Loucy (cell line): ENCODE measurements around the gene TMTC4.

Source experiments
- CTCF ChIP-seq: fragments of 200-600 bp; sonication (generic); conservative IDR thresholded peaks from 2 replicates; pipeline ENCODE4 v1.5.1; 2014; ENCODE audit warnings: mild to moderate bottlenecking, antibody characterized with exemption, low read length
- EZH2phosphoT487 ChIP-seq: fragments of 200-600 bp; IDR thresholded peaks from 2 replicates; pipeline ENCODE4 v1.6.1; 2018; ENCODE audit warnings: antibody characterized with exemption, mild to moderate bottlenecking, moderate library complexity, borderline replicate concordance

- no peak for TF ChIP-seq CTCF
- no peak for TF ChIP-seq EZH2phosphoT487
Measured at GRCh38 chr13:100580045-100580444, 94.5 kb downstream of the TMTC4 start.
